GM18909 (cell line): ENCODE measurements around the gene SYT12.
"Not testable (repeated sequence)": the region's sequence is repeated elsewhere in the genome, so short reads cannot be mapped to it uniquely, and the experiment has no call there.

ENCODE experiments used
- ATAC-seq: cut with Tn5 transposase; IDR thresholded peaks from one replicate; pipeline ENCODE4 v1.9.1; 2021; ENCODE audit warnings: mild to moderate bottlenecking; ENCODE audit not compliant: unreplicated experiment, poor library complexity

Gene SYT12, protein sequence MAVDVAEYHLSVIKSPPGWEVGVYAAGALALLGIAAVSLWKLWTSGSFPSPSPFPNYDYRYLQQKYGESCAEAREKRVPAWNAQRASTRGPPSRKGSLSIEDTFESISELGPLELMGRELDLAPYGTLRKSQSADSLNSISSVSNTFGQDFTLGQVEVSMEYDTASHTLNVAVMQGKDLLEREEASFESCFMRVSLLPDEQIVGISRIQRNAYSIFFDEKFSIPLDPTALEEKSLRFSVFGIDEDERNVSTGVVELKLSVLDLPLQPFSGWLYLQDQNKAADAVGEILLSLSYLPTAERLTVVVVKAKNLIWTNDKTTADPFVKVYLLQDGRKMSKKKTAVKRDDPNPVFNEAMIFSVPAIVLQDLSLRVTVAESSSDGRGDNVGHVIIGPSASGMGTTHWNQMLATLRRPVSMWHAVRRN

DNA sequence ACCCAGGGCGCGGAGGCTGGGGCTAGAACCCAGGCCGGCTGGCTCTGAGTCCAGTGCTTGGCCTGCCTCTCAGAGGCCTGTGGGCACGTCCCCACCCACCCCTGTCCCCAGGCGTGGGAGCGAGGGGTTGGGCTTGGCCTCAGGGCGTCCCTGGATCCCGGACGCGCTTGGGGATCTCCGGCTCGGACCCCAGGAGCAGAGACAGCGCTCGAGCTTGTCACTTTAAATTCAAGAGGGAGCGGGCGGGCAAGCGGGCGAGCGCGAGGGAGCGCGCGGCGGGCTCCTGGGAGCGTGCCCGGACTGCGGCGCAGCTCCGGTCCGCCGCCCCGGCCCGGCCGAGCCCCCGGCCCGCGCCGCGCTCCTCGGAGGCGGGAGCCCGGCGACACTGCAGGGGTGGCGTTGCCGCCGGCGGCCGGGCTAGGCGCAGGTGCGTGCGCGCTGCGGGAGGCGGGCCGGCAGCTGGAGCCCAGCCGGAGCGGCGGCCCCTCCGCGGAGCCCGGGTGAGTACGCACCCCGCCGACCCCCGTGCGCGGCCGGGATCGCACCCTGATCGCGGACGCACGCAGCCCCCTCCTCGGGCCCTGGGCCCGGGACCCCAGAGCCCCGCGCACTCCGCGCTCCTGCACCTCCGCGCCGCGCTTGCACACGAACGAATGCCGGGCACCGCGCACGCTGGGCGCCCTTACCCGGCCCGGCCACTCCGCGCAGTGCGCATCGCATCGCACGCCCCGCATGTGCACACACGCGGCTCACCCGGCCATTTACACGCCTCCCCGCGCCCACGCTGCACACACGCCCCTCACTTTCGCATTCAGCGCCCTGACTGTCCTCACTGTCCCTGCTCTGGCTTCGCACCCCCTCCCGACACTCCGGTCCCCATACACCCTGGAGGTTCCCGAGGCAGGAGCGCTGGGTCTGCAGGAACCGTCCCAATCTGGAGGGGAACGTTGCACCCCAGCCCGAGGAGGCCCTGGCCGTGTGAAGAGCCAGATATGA lies at the start of gene SYT12:
SYT12 (plus strand) TSS at position 174 of the 996 bp plus-strand sequence. CDS start 7,011 bp downstream, outside the sequence.
- ATAC-seq, result no peak

DNA sequence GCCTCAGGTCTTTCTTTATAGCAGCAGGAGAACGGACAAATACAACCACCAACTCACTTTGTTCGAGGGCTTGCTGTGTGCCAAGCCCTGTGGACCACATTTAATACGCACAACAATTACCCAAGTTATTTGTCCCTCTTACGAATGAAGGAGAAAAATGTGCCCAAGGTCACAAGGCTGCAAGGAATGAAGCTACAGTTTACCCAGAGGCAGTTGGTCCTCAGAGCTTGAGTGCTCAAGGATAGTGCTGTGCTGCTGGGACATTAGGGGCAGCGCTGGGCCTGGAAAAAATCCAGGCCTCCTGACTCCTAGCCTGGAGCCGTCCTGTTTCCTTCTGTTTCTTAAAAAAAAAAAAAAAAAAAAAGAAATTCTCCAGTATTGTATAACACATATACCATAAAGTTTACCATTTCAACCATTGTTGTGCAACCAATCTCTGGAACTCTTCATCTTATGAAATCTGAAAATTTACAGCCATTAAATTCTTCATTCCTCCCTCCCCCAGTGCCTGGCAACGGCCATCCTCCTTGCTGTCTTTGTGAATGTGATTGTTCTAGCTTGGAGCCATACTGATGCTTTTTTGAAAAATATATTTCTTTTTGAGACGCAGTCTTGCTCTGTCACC lies 48.9 kb upstream of the SYT12 start:
- no peak for ATAC-seq

DNA sequence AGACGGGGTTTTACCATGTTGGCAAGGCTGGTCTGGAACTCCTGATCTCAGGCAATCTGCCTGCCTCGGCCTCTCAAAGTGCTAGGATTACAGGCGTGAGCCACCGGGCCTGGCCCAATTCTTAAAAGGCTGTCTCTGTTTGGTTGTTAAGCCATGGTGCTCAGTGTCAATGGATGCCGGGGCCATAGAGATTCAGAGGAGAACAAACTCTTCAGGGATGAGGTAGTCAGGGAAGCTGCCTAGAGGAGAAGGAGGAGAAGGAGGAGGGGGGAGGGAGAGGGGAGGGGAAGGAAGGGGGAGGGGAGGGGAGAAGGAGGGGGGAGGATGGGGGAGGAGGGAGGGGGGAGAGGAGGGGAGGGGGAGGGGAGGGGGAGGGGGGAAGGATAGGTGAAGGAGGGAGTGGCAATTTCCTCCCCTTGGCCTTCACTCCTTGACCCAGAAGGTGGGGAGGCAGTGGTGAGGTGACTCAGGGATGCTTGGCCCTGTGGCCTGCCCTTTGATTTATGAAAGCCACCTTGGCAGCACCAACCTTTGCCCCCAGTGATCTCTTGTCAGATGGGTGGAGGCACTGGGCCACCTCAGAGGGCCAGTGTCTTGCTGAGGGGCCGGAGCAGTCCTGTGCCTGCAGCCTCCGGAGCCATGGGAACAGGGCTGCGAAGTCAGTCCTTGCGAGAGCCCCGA lies 48.1 kb upstream of the SYT12 start, which contains the start of gene C11orf86:
C11orf86 (plus strand) TSS at position 581 of the 681 bp plus-strand sequence; CDS start at position 640, 59 bp downstream.
- ATAC-seq, result no peak

DNA sequence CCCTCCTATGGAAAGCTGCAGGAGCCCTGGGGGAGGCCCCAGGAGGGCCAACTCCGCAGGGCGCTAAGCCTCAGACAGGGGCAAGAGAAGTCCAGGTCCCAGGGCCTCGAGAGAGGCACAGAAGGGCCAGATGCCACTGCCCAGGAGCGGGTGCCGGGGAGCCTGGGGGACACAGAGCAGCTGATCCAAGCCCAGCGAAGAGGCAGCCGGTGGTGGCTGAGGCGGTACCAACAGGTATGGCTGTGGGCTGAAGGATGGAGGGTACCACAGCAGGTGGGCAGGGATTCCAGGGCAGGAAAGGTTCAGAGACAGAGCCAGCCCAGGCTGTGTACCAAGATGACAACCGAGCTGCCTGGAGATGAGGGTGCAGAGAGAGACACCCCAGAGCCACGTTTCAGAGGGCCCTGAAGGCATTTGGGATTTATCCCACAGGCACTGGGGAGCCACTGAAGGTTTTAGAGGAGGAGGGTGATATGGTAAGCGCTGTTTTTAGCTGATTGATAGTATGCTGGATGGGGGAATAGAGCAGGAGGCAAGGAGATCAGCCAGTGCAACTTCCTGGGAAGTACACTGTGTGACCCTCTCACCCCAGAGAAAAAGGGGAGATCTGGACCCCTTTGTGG lies 47.4 kb upstream of the SYT12 start:
- ATAC-seq, result no peak

DNA sequence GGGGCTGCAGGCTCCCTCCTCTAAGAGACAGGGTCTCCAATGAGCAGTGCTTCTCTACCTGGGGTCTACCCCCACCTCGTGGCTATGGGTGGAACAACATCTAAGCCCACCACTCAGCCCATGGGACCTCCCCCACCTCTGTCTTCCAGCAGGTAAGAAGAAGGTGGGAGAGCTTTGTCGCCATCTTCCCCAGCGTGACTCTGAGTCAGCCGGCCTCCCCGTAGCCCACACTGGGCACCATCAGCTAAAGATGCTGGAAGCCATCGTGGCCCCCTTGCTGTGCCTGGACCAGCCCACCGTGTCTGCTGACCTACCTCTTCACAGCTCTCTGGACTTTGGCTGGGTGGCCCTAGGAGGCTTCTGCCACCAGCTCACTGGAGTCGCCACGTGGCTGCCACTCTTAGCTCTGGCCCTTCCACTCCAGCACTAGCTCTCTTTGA lies 46.9 kb upstream of the SYT12 start:
- ATAC-seq, result no peak

DNA sequence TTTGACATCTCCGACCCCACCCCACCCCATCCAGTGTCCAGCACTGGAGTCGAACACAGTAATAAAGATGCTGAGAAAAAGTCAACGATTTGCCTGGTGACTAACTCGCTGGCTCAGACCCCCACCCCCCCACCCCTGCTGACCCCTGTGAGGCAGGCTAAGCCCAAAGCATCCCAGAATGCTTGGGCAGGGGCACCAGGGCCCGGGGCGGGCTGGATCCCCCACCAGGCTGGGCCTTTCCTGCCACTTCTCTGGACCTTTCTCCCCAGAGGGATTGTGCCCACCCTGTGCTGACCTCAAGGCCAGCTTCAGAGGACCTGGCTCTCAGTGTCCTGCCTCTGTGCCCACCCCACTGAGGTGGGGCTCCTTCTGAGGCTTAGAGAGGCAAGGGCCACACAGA lies 46.0 kb upstream of the SYT12 start:
- no peak for ATAC-seq

DNA sequence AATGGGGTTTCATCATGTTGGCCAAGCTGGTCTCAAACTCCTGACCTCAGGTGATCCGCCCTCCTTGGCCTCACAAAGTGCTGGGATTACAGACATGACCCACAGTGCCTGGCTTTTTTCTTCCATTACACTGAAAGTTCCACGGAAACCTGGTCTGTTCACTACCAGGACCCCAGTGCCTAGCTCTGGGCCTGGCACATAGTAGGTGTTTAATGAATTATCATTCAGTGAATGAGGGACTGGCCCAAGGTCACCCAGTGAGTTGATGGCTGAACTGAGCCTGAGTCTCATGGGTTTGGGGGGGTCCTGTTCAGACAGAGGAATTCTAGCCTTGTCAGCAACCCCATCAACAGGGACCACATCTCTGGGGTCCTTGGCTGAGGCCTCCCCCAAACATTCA lies 44.7 kb upstream of the SYT12 start:
- no peak for ATAC-seq

DNA sequence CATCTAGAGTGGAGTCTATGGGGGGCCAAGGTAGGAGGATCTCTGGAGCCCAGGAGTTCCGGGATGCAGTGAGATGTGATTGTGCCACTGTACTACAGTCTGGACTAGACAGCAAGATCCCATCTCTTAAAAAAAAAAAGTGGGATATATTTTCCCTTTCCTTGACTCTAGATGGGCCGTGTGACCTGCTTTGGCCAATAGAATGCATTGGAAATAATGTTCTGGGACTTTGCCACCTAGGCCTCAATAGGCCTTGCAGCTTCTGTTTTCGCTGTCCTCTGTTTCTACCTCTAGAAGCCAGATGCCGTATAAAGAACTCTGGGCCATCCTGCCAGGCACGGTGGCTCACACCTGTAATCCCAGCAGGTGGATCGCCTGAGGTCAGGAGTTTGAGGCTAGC lies 44.2 kb upstream of the SYT12 start:
- no peak for ATAC-seq

DNA sequence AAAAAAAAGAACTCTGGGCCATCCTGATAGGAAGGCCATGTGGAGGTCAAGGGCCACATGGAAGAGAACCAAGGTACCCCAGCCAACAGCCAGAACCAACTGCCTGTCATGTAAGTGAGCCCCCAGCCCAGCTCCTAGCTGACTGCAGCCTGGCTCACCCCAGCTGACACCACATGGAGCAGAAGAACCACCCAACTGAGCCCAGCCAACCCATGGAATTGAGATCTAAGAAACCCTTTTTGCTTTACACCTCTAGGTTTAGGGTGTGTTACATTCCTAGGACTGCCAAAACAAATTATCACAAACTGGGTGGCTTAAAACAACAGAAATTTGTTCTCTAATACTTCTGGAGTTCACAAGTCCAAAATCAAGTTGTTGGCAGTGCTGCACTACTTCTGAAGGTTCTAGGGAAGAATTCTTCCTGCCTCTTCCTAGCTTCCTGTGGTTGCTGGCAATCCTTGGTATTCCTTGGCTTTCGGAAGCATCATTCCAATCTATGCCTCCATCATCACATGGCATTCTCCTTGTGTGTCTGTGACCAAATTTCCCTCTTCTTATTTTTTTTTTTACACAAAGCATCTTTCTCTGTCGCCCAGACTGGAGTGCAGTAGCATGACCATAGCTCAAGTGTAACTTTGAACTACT lies 43.5 kb upstream of the SYT12 start:
- ATAC-seq, result no peak

DNA sequence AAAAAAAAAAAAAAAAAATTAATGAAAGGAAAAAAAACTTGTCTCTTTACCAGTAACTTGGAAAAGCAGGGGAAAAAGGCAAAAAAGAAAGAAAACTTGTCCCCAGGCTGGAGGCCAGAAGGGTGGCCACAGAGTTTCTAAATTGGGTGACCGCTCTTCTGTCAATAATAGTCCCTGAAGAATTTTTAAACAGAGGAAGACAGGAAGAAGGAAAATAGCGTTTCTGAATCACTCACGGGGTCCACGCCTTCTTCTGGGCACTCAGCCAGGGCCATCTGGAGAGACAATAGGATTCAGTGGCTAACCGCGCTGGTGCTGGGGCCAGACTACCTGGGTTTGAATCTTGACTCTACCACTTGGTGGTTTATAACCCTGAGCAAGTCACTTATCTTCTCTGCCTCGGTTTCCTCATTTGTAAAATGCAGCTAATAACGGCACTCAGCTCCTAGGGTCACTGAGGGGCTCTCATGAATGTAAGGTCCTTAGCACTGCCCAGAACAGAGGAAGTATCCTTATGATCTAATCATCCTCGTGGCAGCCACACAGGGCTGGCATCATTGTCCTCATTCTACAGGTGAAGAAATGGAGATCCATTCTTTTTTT lies 40.9 kb upstream of the SYT12 start:
- ATAC-seq, result no peak

DNA sequence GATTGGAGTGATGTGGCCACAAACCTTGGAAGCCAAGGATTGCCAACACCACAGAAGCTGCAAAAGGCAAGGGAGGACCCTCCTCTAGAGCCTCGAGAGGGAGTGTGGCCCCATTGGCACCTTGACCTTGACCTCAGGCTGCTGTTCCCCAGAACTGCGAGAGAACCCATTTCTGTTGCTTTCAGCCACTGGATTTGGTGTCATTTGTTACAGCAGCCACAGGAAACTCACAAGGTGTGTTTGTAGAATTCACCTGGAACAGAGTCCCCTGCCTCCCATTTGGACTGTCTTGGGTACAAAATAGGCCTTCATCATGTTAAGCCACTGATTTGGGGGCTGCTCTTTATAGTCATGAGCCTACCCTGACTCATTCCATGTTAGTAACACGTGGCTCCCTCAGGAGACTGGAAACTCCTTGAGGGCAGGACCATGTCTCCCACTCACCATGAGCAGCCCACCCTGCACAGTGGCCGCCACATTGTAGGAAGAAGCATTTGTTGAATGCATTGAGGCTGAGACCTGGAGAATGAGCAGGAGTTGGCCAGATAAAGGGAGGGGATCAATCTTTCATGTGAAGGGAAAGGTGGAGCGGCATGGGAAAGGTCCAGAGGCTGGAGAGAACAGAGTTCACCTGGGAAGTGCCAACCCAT lies 39.5 kb upstream of the SYT12 start:
- ATAC-seq, result no peak

DNA sequence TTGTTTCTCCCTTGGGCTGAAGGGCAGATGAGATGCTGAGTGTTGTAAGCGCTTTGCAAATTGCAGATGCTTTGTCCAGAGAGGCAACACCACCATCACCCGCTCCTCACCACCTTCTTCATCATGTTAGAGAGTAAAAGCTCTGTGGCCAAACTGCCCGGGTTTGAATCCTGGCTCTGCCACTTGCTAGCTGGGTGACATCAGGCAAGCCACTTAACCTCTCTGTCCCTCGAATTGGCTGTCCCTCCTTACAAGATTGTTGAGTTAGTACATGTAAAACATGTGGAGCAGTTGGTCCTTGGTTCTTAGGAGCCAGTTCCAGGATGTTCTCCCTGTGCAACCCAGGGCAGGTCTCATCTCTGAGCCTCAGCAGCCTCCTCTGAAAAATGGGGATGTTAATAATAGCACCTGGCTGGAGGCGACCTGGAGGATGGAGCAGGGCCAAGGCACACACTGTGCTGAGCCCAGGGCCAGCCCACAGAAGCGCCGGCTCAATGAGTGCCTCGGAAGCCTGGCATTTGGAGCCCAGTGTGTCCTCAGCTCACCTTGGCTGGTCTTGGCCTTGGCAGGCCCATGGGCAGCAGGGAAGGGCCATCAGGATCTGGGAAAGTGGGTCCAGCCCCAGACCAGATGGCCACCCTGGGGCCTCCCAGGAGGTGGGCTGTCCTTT lies 37.3 kb upstream of the SYT12 start:
- ATAC-seq, result no peak

DNA sequence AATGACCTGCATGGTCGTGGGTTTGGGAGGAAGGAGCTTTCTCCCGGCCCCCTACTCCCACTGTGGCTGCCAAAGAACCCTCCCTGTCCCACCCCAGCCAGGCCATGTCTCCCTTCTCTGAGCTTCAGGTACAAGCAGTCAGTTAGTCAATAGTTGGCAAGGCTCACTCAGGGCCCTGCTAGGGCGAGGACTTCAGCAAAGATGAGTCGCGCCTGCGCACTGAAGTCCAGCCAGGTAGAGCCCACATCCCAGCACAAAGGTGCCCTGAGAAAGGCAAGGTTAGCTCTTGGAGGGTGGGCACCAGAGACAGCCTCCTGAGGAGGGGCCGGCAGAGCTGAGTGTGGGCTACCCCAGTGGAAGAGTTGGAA lies 36.8 kb upstream of the SYT12 start:
- no peak for ATAC-seq

DNA sequence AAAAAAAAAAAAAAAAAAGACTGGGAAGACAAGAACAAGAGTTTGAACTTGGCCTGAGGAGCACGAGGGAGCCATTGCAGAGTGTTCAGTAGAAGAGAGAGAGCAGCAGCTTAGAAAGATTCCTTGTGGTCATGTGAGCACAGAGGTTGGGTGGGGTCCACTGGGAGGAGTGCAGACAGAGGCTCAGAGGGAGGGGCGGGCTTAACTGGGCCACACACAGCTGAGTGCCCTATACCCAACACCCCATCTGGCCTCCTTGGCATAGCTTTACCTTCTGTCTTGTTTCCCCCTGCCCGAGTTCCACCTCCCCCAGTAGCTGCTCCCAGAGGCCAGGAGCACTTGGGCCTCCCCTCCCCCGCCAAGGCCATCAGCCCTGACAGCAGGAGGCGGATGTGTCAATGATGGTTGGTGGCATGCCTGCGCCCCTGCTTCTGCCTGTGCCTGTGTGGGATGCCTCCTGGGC lies 35.7 kb upstream of the SYT12 start:
- no peak for ATAC-seq

DNA sequence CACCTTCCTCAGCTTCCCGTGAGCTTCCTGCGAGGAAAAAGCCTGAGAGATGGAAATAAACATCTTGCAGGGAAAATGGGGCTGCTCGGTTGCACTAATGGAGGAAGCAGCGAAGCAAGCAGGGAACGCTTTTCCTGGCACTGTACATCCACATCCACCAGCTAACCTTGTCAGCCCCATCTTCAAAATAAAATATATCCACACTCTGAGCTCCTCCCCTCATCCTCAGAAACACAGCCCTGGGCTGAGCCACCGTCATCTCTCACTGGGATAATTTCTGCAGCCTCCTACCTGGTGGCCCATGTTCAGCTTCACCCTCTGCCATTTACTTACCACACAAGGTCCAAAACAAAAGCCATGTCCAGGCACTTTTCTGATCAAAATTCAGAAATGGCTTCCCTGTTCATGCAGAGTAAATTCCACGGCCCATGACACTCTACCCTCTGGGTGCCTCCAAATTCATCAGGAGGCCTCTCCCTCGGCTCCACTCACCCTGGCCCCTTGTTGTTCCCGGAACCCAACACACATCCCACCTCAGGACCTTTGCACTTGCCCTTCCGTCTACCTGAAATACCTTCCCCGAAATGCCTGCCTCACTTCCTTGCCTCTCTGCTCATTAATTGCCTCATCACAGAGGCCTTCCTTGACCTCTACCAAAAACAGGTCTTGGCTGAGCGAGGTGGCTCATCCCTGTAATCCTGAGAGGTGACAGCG lies 34.9 kb upstream of the SYT12 start:
- no peak for ATAC-seq

DNA sequence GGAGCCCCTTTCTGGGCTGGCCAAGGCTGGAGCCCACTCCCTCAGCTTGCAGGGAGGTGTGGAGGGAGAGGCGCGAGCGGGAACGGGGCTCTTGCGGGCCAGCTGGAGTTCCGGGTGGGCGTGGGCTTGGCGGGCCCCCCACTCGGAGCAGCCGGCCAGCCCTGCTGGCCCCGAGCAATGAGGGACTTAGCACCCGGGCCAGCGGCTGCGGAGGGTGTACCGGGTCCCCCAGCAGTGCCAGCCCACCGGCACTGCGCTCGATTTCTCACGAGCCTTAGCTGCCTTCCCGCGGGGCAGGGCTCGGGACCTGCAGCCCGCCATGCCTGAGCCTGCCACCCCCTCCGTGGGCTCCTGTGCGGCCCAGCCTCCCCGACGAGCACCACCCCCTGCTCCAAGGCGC lies 34.2 kb upstream of the SYT12 start:
- not testable (repeated sequence) for ATAC-seq

DNA sequence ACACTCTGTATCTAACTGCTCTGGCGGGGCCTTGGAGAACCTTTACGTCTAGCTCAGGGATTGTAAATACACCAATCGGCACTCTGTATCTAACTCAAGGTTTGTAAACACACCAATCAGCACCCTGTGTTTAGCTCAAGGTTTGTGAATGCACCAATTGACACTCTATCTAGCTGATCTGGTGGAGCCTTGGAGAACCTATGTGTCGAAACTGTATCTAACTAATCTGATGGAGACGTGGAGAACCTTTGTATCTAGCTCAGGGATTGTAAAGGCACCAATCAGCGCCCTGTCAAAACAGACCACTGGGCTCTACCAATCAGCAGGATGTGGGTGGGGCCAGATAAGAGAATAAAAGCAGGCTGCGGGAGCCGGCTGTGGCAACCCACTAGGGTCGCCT lies 33.6 kb upstream of the SYT12 start:
- not testable (repeated sequence) for ATAC-seq
